ENCODE data around the gene LY6G6C. TPM values are rescaled to one million over a fixed set of nuclear protein-coding genes. Genes with fewer than 3 reads are reported as not detected.

Gene LY6G6C
- total and polyA plus RNA-seq, 2 of the 4 experiments (the other 2 are of a cell fraction) = not detected

DNA sequence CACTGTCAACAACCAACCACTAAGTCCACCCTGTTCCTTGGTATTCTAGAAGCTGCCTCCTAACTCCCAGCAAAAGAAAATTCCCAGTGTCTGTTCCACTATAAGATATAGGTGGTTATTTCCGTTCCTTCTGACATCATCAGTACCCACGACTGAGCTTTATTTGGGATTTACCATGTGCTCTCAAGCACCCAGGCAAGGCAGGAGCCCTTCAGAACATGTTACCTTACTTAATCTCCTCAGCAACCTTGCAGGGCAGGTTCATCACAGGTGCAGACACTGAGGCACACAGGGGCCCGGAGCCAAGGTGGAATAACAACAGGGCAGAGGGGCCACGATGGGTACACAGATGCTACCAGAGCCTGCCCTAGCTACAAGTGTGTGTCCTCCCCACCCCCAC lies 29.2 kb downstream of the LY6G6C start:
- H2BK20ac ChIP-seq (ENCODE audit: low read depth, low read length) = no peak overlapping the region

More for the DNA sequence above, 29.2 kb downstream of the LY6G6C start:
- DNase-seq (no peak), ATAC-seq (ENCODE audit: low read depth) (no peak)
- Histone ChIP-seq H4K20me1 (ENCODE audit: insufficient read depth, low read length) (no peaks in the 10 kb centered on the region), H2AK9ac (replicated peaks; ENCODE audit: low read depth, low read length, poor library complexity) (no peak overlapping the region), H3K27ac (ENCODE audit: insufficient read depth, low read length) (no peak overlapping the region), H3K27me3 (ENCODE audit: control insufficient read depth, insufficient read depth, low read length) (no peaks in the 10 kb centered on the region), H2AK5ac (ENCODE audit: low read depth, low read length) (no peak overlapping the region), H2BK5ac (ENCODE audit: low read depth, low read length, poor library complexity, severe bottlenecking) (no peak overlapping the region), H3K9me1 (ENCODE audit: insufficient read depth, low read length) (no peaks in the 10 kb centered on the region), H3K79me1 (ENCODE audit: low read depth in 1 of 2, low read length in 2 of 2) (peaks cover 4 to 13% of the 10 kb centered on the region in 2 experiments; a peak in 3 of 4 replicates), H3K4ac (ENCODE audit: low read depth, low read length) (no peak overlapping the region), H3K18ac (ENCODE audit: low read depth, low read length) (no peak overlapping the region), H2BK120ac (ENCODE audit: low read depth, low read length) (no peak overlapping the region), H3K14ac (replicated peaks; ENCODE audit: low read depth, low read length) (no peak overlapping the region), H2BK15ac (ENCODE audit: low read depth, low read length) (no peak overlapping the region), H4K8ac (ENCODE audit: low read depth in 2 of 2, low read length in 2 of 2) (no peak overlapping the region), H2AFZ (replicated peaks; ENCODE audit: low read length, poor library complexity) (no peak overlapping the region), H3K9ac (ENCODE audit: low read depth, low read length) (no peak overlapping the region), H3K9me3 (ENCODE audit: control insufficient read depth, insufficient read depth, low read length) (no peaks in the 10 kb centered on the region), H3K4me2 (ENCODE audit: low read depth, low read length) (no peak overlapping the region), H3K4me3 (ENCODE audit: insufficient read depth, low read depth, low read length) (no peak overlapping the region), H3K4me1 (ENCODE audit: control insufficient read depth, insufficient read depth, low read length) (no peaks in the 10 kb centered on the region), H3K23ac (ENCODE audit: low read depth, low read length) (no peak overlapping the region), H4K5ac (ENCODE audit: low read depth, low read length) (no peak overlapping the region), H4K91ac (ENCODE audit: insufficient read depth, low read depth, low read length) (no peak overlapping the region), H3K36me3 (ENCODE audit: control insufficient read depth, insufficient read depth, low read length) (peaks cover 71% of the 10 kb centered on the region), H3K56ac (ENCODE audit: extremely low read depth, insufficient read depth, low read length) (no peak overlapping the region)
- in situ Hi-C loops (cut with MboI; ENCODE audit: low sequenced_read_pairs) = no loop called here
- intact Hi-C loops (cut with micrococcal nuclease) = no loop called here
- ChIA-PET CTCF (no interaction called here), POLR2A (ENCODE audit: unreplicated experiment) (no interaction called here)
- dilution Hi-C loops (cut with HindIII; ENCODE audit: low sequenced_read_pairs, unreplicated experiment) = no loop called here
- no TSS peak for BruUV-seq (replicated peaks)
- TF ChIP-seq, protein P1, sequence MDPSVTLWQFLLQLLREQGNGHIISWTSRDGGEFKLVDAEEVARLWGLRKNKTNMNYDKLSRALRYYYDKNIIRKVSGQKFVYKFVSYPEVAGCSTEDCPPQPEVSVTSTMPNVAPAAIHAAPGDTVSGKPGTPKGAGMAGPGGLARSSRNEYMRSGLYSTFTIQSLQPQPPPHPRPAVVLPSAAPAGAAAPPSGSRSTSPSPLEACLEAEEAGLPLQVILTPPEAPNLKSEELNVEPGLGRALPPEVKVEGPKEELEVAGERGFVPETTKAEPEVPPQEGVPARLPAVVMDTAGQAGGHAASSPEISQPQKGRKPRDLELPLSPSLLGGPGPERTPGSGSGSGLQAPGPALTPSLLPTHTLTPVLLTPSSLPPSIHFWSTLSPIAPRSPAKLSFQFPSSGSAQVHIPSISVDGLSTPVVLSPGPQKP (IDR thresholded peaks at IDR 0.05; ENCODE audit: borderline replicate concordance, low read depth, low read length) = no peak
- no peak for TF ChIP-seq MAFK (IDR thresholded peaks at IDR 0.05; ENCODE audit: low read depth, low read length)
- TF ChIP-seq, protein P2, sequence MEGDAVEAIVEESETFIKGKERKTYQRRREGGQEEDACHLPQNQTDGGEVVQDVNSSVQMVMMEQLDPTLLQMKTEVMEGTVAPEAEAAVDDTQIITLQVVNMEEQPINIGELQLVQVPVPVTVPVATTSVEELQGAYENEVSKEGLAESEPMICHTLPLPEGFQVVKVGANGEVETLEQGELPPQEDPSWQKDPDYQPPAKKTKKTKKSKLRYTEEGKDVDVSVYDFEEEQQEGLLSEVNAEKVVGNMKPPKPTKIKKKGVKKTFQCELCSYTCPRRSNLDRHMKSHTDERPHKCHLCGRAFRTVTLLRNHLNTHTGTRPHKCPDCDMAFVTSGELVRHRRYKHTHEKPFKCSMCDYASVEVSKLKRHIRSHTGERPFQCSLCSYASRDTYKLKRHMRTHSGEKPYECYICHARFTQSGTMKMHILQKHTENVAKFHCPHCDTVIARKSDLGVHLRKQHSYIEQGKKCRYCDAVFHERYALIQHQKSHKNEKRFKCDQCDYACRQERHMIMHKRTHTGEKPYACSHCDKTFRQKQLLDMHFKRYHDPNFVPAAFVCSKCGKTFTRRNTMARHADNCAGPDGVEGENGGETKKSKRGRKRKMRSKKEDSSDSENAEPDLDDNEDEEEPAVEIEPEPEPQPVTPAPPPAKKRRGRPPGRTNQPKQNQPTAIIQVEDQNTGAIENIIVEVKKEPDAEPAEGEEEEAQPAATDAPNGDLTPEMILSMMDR (conservative IDR thresholded peaks at IDR 0.05; ENCODE audit: low read depth, low read length) = no peak
- TF ChIP-seq CEBPB (IDR thresholded peaks at IDR 0.05; ENCODE audit: low read depth, low read length) = no peak
- TF ChIP-seq NFE2L2 (IDR thresholded peaks at IDR 0.05; ENCODE audit: low read depth, low read length) = no peak
- WGBS, 2 experiments (ENCODE audit: extremely low coverage in 2 of 2, insufficient read length in 1 of 2) = 100% methylated on average over 1 of the region's 4 CpGs; no CpG with 5 or more reads in 1 of the 2 experiments
